ENCODE results near the gene PLXND1.
"Not testable (repeated sequence)": the region's sequence is repeated elsewhere in the genome, so short reads cannot be mapped to it uniquely, and the experiment has no call there.

The PLXND1 gene

GRCh38 chr3:129520960-129521359 lies 85.5 kb downstream of the PLXND1 start:
- DNase-seq, result no peak

GRCh38 chr3:129519896-129520715 lies 86.4 kb downstream of the PLXND1 start:
- DNase-seq, result no peak

- DNase-seq, result no peak
These were observed 87.0 kb downstream of the PLXND1 start for GRCh38 chr3:129519449-129519848.

GRCh38 chr3:129518581-129518980 lies 87.9 kb downstream of the PLXND1 start:
- no peak for DNase-seq

- no peak for DNase-seq
These were observed 88.4 kb downstream of the PLXND1 start for GRCh38 chr3:129518038-129518561.

- no peak for DNase-seq
These were observed 89.0 kb downstream of the PLXND1 start for GRCh38 chr3:129517516-129517915.

GRCh38 chr3:129515821-129516432 lies 90.5 kb downstream of the PLXND1 start:
- DNase-seq, result not testable (repeated sequence)

GRCh38 chr3:129515108-129515820 lies 91.2 kb downstream of the PLXND1 start:
- DNase-seq, result not testable (repeated sequence)

- DNase-seq, result no peak
These were observed 91.9 kb downstream of the PLXND1 start for GRCh38 chr3:129514563-129514962.

- DNase-seq, result no peak
These were observed 92.4 kb downstream of the PLXND1 start for GRCh38 chr3:129514110-129514509.

GRCh38 chr3:129513705-129514104 lies 92.8 kb downstream of the PLXND1 start:
- no peak for DNase-seq

- no peak for DNase-seq
These were observed 93.9 kb downstream of the PLXND1 start for GRCh38 chr3:129512595-129512994.

- no peak for DNase-seq
These were observed 99.2 kb downstream of the PLXND1 start for GRCh38 chr3:129507181-129507831.

GRCh38 chr3:129506231-129506742 lies 100.2 kb downstream of the PLXND1 start:
- no peak for DNase-seq

GRCh38 chr3:129505341-129505740 lies 101.1 kb downstream of the PLXND1 start:
- DNase-seq, result no peak

Data from stimulated activated CD4-positive, alpha-beta T cell treated with anti-CD3 and anti-CD28 coated beads, Interleukin-4, amount 100 ng/mL, for 4 hours (primary cell).